Progenitor cell of endocrine pancreas (in vitro differentiated cells): ENCODE results near the gene OSBP2. TPM values are rescaled to one million over a fixed set of nuclear protein-coding genes. Genes with fewer than 3 reads are reported as not detected.

Source experiments
- DNase-seq: peaks from one replicate; pipeline ENCODE4 v3.0.0; 2021; ENCODE audit warnings: low spot score; ENCODE audit not compliant: unreplicated experiment
- H3K27ac Mint-ChIP-seq: 2 replicates; pipeline ENCODE4 v1.8.0; 2021; ENCODE audit warnings: mild to moderate bottlenecking, moderate library complexity, mixed read lengths
- H3K27me3 Mint-ChIP-seq: 2 replicates; pipeline ENCODE4 v1.8.0; 2021; ENCODE audit warnings: mixed read lengths
- H3K36me3 Mint-ChIP-seq: 2 replicates; pipeline ENCODE4 v1.8.0; 2022; ENCODE audit warnings: mixed read lengths; ENCODE audit not compliant: insufficient read depth
- H3K4me1 Mint-ChIP-seq: 2 replicates; pipeline ENCODE4 v1.8.0; 2021; ENCODE audit warnings: low read depth, mixed read lengths
- H3K4me3 Mint-ChIP-seq: 2 replicates; pipeline ENCODE4 v1.8.0; 2021; ENCODE audit warnings: low read depth, mild to moderate bottlenecking, moderate library complexity, mixed read lengths
- H3K9me3 Mint-ChIP-seq: 2 replicates; pipeline ENCODE4 v1.8.0; 2021; ENCODE audit warnings: low read depth, mixed read lengths
- total RNA-seq: library from RNA; stranded (reverse); gene quantifications from 2 replicates; pipeline ENCODE4 v1.2.1, GENCODE V29; 2021
- TF ChIP-seq, protein P1 (sequence below): fragments of 200-600 bp; sonication (generic); IDR thresholded peaks from one replicate; pipeline ENCODE4 v1.5.0; 2021; ENCODE audit warnings: antibody characterized with exemption, mild to moderate bottlenecking; ENCODE audit not compliant: unreplicated experiment

Gene OSBP2
- total RNA-seq, 1 donor from 2014 or later, result 8.3 TPM

DNA sequence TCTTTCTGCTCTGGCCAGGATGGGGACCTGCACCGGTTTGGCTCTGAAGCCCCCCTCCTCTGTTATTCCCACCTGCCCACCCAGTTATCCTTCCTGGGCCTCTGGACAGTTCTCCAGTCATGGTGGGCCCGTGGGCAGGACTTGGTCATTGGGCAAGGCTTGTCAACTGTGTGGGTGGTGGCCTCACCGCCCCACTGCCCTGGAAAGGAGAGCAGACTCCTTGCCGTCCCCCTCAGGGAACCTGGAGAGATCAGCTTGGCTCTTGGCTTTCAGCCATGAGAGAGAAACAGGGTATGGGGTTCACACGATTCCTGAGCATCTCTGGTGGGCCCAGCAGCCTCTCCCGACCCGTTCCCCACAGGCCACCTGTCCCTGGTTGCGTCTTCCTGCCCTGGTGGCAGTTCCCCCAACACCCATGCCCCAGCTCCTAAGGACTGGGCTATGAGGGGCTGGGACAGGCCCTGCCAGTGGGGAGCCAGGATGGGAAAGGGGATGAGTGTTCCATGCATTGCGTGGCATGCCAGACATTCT is 181.6 kb downstream of the OSBP2 start:
- Mint-ChIP-seq H3K4me1 (peaks cover under 1% of the 10 kb centered on the region), H3K36me3 (no peaks in the 10 kb centered on the region), H3K9me3 (no peaks in the 10 kb centered on the region), H3K27ac (no peak overlapping the region), H3K27me3 (peaks cover 2% of the 10 kb centered on the region), H3K4me3 (no peak overlapping the region)
- TF ChIP-seq, protein P1, sequence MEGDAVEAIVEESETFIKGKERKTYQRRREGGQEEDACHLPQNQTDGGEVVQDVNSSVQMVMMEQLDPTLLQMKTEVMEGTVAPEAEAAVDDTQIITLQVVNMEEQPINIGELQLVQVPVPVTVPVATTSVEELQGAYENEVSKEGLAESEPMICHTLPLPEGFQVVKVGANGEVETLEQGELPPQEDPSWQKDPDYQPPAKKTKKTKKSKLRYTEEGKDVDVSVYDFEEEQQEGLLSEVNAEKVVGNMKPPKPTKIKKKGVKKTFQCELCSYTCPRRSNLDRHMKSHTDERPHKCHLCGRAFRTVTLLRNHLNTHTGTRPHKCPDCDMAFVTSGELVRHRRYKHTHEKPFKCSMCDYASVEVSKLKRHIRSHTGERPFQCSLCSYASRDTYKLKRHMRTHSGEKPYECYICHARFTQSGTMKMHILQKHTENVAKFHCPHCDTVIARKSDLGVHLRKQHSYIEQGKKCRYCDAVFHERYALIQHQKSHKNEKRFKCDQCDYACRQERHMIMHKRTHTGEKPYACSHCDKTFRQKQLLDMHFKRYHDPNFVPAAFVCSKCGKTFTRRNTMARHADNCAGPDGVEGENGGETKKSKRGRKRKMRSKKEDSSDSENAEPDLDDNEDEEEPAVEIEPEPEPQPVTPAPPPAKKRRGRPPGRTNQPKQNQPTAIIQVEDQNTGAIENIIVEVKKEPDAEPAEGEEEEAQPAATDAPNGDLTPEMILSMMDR, result no peak
- DNase-seq, result no peak

- H3K9me3 Mint-ChIP-seq, result no peaks in the 10 kb centered on the region
- no peak for DNase-seq
- peaks cover 2% of the 10 kb centered on the region for H3K27me3 Mint-ChIP-seq
- no peak overlapping the region for H3K27ac Mint-ChIP-seq
- no peaks in the 10 kb centered on the region for H3K36me3 Mint-ChIP-seq
- TF ChIP-seq, protein P1, result no peak
- no peak overlapping the region for H3K4me3 Mint-ChIP-seq
- H3K4me1 Mint-ChIP-seq, result peaks cover 4% of the 10 kb centered on the region
Measured at GRCh38 chr22:30876915-30877553, 182.4 kb downstream of the OSBP2 start.

- Mint-ChIP-seq H3K9me3 (no peaks in the 10 kb centered on the region), H3K36me3 (no peaks in the 10 kb centered on the region), H3K4me3 (no peak overlapping the region), H3K4me1 (peaks cover 4% of the 10 kb centered on the region), H3K27ac (no peak overlapping the region), H3K27me3 (peaks cover 2% of the 10 kb centered on the region)
- DNase-seq, result no peak
- TF ChIP-seq, protein P1, result no peak
Measured at GRCh38 chr22:30877662-30878515, 183.2 kb downstream of the OSBP2 start.

- H3K4me1 Mint-ChIP-seq, result peaks cover 4% of the 10 kb centered on the region
- TF ChIP-seq, protein P1, result no peak
- H3K4me3 Mint-ChIP-seq, result no peak overlapping the region
- no peak overlapping the region for H3K27ac Mint-ChIP-seq
- no peak for DNase-seq
- H3K36me3 Mint-ChIP-seq, result no peaks in the 10 kb centered on the region
- no peaks in the 10 kb centered on the region for H3K9me3 Mint-ChIP-seq
- peaks cover 2% of the 10 kb centered on the region for H3K27me3 Mint-ChIP-seq
Measured at GRCh38 chr22:30878516-30879414, 184.1 kb downstream of the OSBP2 start.

- no peak overlapping the region for H3K4me3 Mint-ChIP-seq
- no peak overlapping the region for H3K27ac Mint-ChIP-seq
- no peaks in the 10 kb centered on the region for H3K36me3 Mint-ChIP-seq
- no peaks in the 10 kb centered on the region for H3K9me3 Mint-ChIP-seq
- H3K27me3 Mint-ChIP-seq, result peaks cover 2% of the 10 kb centered on the region
- TF ChIP-seq, protein P1, result no peak
- no peak for DNase-seq
- H3K4me1 Mint-ChIP-seq, result peaks cover 4% of the 10 kb centered on the region
Measured at GRCh38 chr22:30879415-30879797, 184.7 kb downstream of the OSBP2 start.
